ENCODE data around the gene ADGRE3.
"Not testable (repeated sequence)": the region's sequence is repeated elsewhere in the genome, so short reads cannot be mapped to it uniquely, and the experiment has no call there.

The ADGRE3 gene

GRCh38 chr19:14619404-14619803, 55.2 kb downstream of the ADGRE3 start:
- DNase-seq (ENCODE audit: low spot score): no peak
- Histone ChIP-seq H3K4me1 (ENCODE audit: insufficient read depth, poor library complexity, severe bottlenecking) (no peaks in the 10 kb centered on the region), H3K27ac (ENCODE audit: poor library complexity, severe bottlenecking) (no peak overlapping the region), H3K4me3 (ENCODE audit: severe bottlenecking) (no peak overlapping the region), H3K27me3 (ENCODE audit: insufficient read depth, poor library complexity, severe bottlenecking) (no peaks in the 10 kb centered on the region), H3K9me3 (ENCODE audit: severe bottlenecking) (no peaks in the 10 kb centered on the region), H3K36me3 (ENCODE audit: low read depth) (no peaks in the 10 kb centered on the region)
- no peak for ATAC-seq (ENCODE audit: low read depth)
- TF ChIP-seq, protein P1, sequence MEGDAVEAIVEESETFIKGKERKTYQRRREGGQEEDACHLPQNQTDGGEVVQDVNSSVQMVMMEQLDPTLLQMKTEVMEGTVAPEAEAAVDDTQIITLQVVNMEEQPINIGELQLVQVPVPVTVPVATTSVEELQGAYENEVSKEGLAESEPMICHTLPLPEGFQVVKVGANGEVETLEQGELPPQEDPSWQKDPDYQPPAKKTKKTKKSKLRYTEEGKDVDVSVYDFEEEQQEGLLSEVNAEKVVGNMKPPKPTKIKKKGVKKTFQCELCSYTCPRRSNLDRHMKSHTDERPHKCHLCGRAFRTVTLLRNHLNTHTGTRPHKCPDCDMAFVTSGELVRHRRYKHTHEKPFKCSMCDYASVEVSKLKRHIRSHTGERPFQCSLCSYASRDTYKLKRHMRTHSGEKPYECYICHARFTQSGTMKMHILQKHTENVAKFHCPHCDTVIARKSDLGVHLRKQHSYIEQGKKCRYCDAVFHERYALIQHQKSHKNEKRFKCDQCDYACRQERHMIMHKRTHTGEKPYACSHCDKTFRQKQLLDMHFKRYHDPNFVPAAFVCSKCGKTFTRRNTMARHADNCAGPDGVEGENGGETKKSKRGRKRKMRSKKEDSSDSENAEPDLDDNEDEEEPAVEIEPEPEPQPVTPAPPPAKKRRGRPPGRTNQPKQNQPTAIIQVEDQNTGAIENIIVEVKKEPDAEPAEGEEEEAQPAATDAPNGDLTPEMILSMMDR (IDR thresholded peaks at IDR 0.05; ENCODE audit: poor library complexity, severe bottlenecking): no peak

DNA sequence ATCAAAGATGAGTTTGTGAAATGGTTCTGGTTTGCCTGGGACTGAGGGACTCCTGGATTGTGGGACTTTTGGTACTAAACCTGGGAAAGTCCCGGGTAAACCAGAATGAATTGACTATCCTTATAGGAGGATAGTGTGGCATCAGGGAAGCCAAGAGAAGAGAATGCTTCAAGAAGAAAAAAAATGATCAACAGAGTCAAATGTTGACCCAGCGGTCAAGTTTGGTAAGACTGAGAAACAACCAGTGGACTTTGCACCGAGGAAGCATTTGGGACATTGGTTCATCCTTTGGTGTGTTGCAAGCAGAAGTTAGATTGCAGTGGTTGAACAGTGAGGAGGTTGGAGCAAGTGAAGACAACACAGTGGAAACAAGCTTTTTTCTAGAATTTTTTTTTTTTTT, 58.2 kb downstream of the ADGRE3 start:
- H3K27ac ChIP-seq (ENCODE audit: poor library complexity, severe bottlenecking): no peak overlapping the region
- H3K27me3 ChIP-seq (ENCODE audit: insufficient read depth, poor library complexity, severe bottlenecking): no peaks in the 10 kb centered on the region
- no peak overlapping the region for H3K4me3 ChIP-seq (ENCODE audit: severe bottlenecking)
- no peaks in the 10 kb centered on the region for H3K36me3 ChIP-seq (ENCODE audit: low read depth)
- ATAC-seq (ENCODE audit: low read depth) (no peak), DNase-seq (ENCODE audit: low spot score) (no peak)
- TF ChIP-seq, protein P1 (IDR thresholded peaks at IDR 0.05; ENCODE audit: poor library complexity, severe bottlenecking): no peak
- H3K9me3 ChIP-seq (ENCODE audit: severe bottlenecking): no peaks in the 10 kb centered on the region
- H3K4me1 ChIP-seq (ENCODE audit: insufficient read depth, poor library complexity, severe bottlenecking): no peaks in the 10 kb centered on the region

DNA sequence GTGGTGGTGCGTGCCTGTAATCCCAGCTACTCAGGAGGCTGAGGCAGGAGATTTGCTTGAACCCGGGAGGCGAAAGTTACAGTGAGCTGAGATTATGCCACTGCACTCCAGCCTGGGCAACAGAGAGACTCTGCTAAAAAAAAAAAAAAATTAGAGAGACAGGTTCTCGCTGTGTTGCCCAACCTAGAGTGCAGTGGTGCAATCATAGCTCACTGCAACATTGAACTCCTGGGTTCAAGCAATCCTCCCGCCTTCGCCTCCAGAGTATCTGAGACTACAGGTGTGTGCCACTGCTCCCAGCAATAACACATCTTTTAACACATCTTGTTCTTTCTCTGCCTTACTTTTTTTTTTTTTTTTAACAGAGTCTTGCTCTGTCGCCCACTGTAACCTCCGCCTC, 59.0 kb downstream of the ADGRE3 start:
- Histone ChIP-seq H3K9me3 (ENCODE audit: severe bottlenecking) (no peaks in the 10 kb centered on the region), H3K4me3 (ENCODE audit: severe bottlenecking) (no peak overlapping the region), H3K27me3 (ENCODE audit: insufficient read depth, poor library complexity, severe bottlenecking) (no peaks in the 10 kb centered on the region), H3K36me3 (ENCODE audit: low read depth) (no peaks in the 10 kb centered on the region), H3K4me1 (ENCODE audit: insufficient read depth, poor library complexity, severe bottlenecking) (no peaks in the 10 kb centered on the region), H3K27ac (ENCODE audit: poor library complexity, severe bottlenecking) (no peak overlapping the region)
- TF ChIP-seq, protein P1 (IDR thresholded peaks at IDR 0.05; ENCODE audit: poor library complexity, severe bottlenecking): no peak
- ATAC-seq (ENCODE audit: low read depth) (no peak), DNase-seq (ENCODE audit: low spot score) (no peak)

- no peaks in the 10 kb centered on the region for H3K9me3 ChIP-seq (ENCODE audit: severe bottlenecking)
- no peak for ATAC-seq (ENCODE audit: low read depth)
- TF ChIP-seq, protein P1 (IDR thresholded peaks at IDR 0.05; ENCODE audit: poor library complexity, severe bottlenecking): no peak
- H3K27ac ChIP-seq (ENCODE audit: poor library complexity, severe bottlenecking): no peak overlapping the region
- H3K4me3 ChIP-seq (ENCODE audit: severe bottlenecking): no peak overlapping the region
- no peaks in the 10 kb centered on the region for H3K27me3 ChIP-seq (ENCODE audit: insufficient read depth, poor library complexity, severe bottlenecking)
- no peaks in the 10 kb centered on the region for H3K36me3 ChIP-seq (ENCODE audit: low read depth)
- no peaks in the 10 kb centered on the region for H3K4me1 ChIP-seq (ENCODE audit: insufficient read depth, poor library complexity, severe bottlenecking)
- no peak for DNase-seq (ENCODE audit: low spot score)
Measured at GRCh38 chr19:14614099-14614412, 60.6 kb downstream of the ADGRE3 start.

- H3K36me3 ChIP-seq (ENCODE audit: low read depth); H3K27ac ChIP-seq (ENCODE audit: poor library complexity, severe bottlenecking); H3K4me3 ChIP-seq (ENCODE audit: severe bottlenecking); ATAC-seq (ENCODE audit: low read depth); H3K27me3 ChIP-seq (ENCODE audit: insufficient read depth, poor library complexity, severe bottlenecking); H3K9me3 ChIP-seq (ENCODE audit: severe bottlenecking); H3K4me1 ChIP-seq (ENCODE audit: insufficient read depth, poor library complexity, severe bottlenecking); DNase-seq (ENCODE audit: low spot score): not testable (repeated sequence)
Measured at GRCh38 chr19:14613399-14614098, 61.1 kb downstream of the ADGRE3 start.

All from RWPE2 (cell line).